Spleen (tissue), 7 donors: ENCODE data around the gene ADAMTS19.

Experiments
- POLR2A ChIP-seq, 3 donors: fragments of 450-650 bp; IDR thresholded peaks; one replicate each; pipeline ENCODE4 v1.5.1; 2017; ENCODE audit warnings: antibody characterized with exemption in 3 of 3, mild to moderate bottlenecking in 1 of 3
- TF ChIP-seq, protein P1 (sequence below), 11 experiments: fragments of 200-600 bp in 7 of 11; fragments of 450-650 bp in 4 of 11; sonication (generic) in 4 of 11; IDR thresholded peaks in 8 of 11; conservative IDR thresholded peaks in 3 of 11; 1 replicate in 7 of 11; 2 replicates in 4 of 11; pipeline versions ENCODE4 v1.4.0 to v1.8.0; 2016 to 2021; ENCODE audit warnings: antibody characterized with exemption in 11 of 11, inconsistent platforms in 4 of 11, mild to moderate bottlenecking in 1 of 11
- donor health status: DM: no; HTN: no; CAD: no; lungs with moderate emphysema.
- donor health status: DM: no; HTN: no; CAD: no.
- donor health status: DM: no; HTN: no; CAD: no.

DNA sequence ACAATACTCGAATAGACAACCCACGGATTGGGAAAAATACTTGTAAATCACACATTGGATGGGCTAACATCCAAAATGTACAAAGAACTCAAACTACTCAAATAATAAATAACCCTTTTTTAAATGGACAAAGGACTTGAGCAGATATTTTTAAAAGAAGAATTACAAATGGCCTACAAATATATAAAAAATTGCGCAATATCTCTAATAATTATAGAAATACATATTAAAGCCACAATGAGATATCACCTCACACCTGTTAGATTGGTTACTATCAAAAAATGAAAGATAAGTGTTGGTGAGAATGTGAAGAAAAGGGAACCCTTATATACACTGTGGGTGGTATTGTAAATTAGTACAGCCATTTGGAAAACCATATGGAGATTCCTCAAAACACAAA, 40.8 kb upstream of the ADAMTS19 start:
- TF ChIP-seq, protein P1, sequence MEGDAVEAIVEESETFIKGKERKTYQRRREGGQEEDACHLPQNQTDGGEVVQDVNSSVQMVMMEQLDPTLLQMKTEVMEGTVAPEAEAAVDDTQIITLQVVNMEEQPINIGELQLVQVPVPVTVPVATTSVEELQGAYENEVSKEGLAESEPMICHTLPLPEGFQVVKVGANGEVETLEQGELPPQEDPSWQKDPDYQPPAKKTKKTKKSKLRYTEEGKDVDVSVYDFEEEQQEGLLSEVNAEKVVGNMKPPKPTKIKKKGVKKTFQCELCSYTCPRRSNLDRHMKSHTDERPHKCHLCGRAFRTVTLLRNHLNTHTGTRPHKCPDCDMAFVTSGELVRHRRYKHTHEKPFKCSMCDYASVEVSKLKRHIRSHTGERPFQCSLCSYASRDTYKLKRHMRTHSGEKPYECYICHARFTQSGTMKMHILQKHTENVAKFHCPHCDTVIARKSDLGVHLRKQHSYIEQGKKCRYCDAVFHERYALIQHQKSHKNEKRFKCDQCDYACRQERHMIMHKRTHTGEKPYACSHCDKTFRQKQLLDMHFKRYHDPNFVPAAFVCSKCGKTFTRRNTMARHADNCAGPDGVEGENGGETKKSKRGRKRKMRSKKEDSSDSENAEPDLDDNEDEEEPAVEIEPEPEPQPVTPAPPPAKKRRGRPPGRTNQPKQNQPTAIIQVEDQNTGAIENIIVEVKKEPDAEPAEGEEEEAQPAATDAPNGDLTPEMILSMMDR (IDR thresholded peaks at IDR 0.05 in 8 of 11, conservative IDR thresholded peaks at IDR 0.05 in 3 of 11): no peak
- TF ChIP-seq POLR2A (IDR thresholded peaks at IDR 0.05): no peak
